GM18520 (cell line): ENCODE measurements around the gene RTRAF.

Experiments
- ATAC-seq: cut with Tn5 transposase; IDR thresholded peaks from one replicate; pipeline ENCODE4 v1.9.1; 2021; ENCODE audit not compliant: unreplicated experiment

RTRAF gene

DNA sequence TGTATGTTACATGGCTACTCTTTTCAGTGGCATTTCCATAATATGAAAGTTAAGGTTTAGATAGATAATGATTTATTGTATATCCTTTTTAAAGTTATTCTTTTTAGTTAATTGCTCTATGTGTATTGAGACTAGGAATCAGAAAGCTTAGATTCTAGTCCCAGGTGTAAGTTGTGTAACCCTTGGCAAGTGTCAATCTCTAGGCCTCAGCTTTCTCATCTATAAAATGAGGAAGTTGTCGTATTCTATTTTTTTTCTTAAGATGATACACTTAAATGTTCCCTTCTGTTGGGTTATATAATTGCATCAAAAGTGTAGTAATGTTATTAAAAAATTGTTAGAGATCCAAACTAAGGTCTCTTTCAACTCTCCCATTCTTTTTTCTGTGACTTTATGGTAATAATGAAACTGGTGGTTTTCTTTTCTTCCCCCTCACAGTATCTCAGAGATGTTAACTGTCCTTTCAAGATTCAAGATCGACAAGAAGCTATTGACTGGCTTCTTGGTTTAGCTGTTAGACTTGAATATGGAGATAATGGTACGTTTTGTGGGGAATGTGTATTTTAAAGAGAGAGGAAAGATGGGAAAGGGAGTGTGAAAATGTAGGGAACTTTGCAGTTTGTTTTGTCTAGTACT lies 4.1 kb downstream of the RTRAF start:
- ATAC-seq, result no peak

DNA sequence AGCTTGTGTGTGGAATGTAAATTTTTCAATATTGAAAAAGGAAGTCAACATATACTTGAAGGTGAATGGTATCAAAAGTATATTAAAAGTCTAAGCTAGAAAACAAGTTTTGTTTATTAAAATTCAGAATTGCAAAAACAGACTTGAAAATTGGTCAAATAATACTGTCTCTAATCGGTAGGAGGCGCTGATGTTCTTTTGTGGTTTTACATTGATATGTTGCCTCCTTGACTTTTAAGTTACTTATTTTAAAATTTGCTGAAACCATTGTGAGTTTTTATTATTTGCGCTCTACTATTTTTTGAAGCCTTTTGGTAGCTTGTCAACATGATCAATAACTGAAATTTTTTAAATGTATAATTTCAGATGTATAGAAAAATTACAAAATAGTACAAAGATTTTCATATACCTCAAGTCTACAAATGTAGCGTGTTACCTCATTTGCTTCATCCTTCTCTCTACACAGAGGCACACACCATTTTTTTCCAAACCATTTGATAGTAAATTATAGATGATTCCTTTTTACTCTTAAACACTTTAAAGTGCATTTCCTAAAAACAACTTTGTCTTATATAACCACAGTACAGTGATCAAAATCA lies 6.9 kb downstream of the RTRAF start:
- ATAC-seq, result no peak

DNA sequence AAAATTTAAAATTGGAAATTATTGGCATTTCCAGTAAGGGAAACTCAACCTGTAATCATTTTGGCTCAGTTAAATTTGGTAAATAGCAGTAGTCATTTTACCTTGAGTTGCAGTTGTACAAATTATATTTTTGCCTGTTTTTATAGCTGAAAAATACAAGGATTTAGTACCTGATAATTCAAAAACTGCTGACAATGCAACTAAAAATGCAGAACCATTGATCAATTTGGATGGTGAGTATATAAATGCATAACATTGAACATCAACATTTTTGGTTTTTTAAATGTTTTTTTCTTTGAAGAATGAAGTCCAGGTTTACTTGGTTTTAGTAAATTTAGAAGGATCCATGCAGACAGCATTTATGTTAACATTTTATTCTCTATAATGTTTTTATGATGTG lies 9.0 kb downstream of the RTRAF start:
- ATAC-seq, result no peak

DNA sequence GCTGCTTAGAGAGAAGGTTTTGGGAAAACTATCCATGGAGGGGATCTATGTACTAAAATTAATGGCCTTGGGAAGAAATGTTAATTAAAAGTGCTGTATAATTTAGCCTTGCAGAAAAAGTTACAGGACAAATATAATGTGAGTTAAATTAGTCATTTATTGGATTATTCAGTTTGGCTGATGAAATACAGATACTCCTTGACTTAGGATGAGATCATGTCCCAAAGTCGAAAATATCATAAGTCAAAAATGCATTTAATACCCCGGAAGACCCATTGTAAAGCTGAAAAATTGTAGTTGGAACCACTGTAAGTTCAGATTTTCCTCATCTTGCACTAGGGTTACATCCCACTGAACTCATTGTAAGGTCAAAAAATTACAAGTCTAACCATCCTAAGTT lies 9.7 kb downstream of the RTRAF start:
- ATAC-seq, result no peak

DNA sequence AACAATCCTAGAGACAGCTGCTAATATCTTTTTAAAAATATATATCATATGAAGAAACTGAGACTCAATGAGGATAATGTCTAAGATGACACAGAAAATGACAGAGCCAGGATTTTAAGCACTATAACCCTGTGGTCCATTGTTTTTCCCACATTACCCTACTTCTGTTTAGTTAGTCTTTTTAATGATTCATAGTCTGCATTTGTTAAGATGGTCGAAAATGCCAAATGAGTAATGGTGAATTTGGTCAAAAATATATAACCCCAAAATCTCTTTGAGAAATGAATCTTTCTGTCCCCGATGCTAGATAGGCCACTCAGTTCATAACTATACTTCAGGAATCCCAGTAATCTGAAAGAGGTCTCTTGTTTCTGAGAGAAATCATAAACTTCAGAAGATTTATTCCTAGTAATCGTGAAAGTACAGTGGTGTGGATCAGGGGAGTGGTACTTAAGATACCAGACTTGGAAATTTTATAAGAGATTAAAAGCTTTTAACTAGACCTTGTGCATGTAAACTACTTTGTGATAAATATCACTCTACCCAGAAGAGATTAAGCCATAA lies 10.8 kb downstream of the RTRAF start:
- no peak for ATAC-seq

DNA sequence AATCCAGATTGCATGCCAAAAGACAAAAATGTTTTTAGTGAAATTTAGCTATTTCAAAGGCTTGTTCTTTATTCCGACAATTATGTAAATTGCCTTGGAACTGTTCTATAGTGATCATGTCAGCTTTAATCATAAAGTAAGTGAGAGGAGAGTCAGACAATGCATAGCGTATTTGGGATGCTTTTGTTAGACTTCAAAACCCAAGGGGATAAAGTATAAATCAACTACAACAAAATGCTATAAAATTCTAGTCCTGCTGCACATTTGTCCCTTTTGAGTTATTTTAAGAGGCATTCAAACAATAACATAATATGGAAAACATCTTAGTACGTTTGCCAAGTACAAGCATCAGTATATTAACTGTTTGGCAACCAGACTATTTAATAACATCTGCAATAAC lies 11.3 kb downstream of the RTRAF start:
- ATAC-seq, result no peak

DNA sequence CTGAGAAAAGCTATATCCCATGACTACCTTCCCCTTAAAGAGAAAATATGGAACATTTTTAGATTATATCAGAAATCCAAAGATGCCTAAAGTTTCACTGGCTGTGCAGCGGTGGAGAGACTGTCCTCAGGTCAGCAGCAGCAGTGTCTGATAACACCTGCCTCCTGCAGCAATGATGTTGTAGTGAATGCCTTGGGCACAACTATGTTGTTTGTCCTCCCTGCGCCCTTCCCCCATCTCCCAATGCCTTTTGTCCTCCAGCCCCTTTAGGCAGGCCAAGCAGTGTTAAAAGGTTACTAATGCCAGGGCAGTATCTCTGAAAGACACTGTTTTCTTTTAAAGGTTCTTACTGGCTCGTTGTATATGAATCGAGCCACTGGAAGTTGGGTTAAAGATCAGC lies 13.2 kb downstream of the RTRAF start:
- ATAC-seq, result no peak

DNA sequence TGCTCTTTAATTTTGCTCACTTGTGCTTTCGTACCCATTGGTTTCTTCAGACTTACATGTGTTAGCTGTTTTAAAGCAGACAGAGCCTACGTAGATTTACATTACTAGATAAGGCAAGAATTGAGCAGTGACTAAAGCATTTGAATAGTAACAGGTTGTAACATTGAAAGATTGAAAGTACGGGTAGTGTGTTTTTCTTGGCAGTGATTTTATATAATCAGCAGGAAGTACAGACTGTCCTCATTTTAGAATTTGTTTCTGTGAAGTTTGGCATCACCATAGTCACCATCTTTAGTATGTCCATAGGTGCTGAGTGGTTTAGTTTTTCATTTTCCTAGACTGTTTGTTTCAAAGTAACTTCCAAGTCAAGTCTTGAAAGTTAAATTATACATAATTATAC lies 14.0 kb downstream of the RTRAF start:
- no peak for ATAC-seq

DNA sequence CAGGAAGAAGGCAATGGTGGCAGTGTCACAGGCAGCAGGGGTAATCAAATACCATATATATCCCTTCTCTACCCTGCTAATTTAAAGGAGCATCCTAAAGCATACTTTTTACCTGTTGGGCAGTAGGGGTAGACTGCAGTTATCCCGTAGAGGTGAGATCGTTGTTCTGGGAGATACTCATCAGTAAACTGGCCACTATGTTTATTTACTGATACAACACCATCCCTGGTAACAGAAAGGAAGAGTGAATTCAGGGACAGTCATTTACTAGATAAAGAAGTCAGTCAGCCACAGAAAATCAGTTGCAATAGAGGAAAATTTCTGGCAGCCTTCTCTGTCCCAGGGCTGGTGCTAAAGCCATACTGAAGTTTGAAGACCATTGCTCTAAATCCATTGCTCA lies 16.3 kb downstream of the RTRAF start:
- no peak for ATAC-seq

DNA sequence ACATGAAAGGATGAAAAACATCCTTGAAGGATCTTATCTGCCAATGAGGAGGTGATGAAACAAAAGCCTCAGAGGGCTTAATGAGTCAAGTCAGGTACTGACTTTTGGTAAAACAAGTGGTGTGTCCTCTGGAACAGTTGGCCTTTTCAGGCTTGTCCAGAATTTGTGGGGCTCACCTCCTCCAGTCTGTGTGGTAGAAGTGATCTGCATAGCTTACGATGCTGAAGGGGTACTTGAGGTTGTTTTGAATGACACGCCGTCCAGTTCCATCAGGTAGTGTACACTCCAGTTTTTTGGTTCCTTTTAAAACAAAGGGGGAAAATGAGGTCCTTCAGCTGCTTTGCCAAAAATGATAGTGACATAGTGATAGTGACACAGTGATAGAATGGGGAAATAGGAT lies 17.0 kb downstream of the RTRAF start:
- no peak for ATAC-seq

DNA sequence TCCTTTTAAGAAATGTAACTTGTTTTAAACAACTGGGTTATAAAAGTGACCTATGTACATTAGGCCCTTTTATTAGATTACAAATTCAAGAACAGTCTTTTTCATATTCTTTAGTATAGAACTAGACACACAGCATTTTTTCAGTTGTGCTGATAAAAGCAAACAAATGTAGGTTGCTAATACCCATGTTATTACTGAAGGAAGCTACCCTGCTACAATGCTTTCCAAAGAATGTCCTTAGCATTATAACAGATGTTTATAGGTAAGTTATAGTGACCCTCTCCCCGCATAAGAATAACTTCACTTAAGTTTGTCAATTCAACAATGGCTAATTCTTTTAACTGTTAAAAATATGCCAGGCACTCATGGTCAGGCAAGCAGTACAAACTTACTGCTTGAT lies 17.9 kb downstream of the RTRAF start:
- no peak for ATAC-seq

DNA sequence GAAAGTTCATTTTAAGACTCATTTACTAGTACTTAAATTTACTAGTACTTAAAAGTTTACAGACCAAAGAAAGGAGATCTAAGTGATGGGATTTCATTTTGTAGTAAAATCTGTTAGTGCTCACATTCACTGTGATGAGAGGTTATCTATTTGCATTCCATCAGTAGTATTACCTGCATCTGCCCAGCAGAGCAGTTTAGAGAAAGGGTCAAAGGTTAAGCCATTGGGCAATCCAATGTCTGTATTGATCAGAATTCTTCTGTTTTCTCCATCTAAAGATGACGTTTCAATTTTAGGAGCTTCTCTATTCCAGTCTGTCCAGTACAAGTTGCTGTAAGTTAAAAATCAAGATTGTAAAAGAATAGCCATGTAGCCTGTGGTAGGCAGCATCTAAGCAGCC lies 18.3 kb downstream of the RTRAF start:
- ATAC-seq, result no peak

DNA sequence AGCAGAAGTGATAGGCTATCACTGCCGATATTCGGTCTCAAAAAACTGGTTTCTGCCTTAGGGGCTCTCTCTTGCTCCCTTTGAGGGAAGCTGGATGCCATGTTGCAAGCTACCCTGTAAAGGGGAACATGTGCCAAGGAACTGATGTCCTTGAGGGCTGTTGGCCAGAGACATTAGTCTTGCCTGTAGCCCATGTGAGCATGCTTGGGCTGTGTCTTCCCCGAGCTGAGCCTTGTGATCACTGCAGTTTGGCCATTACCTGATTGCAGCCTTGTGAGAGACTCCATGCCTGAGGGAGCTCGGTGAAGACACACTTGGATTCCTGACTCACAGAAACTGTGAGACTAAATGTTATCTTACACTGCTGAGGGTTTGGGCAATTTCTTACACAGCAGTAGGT lies 18.8 kb downstream of the RTRAF start:
- ATAC-seq, result no peak

DNA sequence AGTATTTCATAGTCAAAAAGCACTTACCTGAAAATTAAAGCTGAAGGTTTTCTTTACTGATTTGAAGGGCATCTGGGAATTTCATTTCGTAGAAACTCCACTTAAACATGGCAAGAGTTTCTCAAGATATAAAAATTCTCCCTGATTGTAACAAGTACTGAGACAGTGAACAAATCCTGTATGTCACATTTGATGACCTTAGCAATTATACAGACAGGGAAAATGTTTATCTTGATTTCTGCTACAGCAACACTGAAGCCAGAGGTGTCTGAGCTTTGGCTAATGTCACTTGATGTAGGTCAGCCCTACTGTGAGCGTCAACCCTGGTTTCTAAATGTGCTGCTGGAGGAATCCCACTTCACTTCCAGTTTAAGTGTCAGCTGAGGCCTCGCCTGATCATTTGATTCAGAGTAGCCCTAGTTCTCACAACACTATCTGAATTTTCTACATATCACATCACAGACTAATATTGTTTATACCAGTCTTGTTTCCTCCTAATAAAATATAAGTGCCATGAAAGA lies 20.9 kb downstream of the RTRAF start:
- no peak for ATAC-seq

DNA sequence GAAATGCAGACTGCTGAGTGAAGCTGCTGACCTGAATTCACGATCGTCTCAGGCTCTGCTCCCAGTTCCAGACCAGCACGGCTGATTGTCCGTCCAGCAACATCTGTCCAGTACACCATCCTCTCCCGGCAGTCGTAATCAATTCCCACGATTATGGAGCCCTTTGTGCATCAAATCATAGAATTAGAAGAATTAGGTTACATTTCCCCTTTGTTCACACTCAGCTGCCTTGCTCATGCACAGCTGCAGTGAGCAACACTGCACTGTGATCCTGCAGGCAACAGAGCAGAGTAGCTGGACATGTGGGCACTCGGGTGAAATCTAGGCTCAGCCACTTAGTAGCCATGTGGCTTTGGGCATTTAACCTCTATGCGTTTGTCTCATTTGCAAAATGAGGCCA lies 22.2 kb downstream of the RTRAF start:
- ATAC-seq, result no peak

DNA sequence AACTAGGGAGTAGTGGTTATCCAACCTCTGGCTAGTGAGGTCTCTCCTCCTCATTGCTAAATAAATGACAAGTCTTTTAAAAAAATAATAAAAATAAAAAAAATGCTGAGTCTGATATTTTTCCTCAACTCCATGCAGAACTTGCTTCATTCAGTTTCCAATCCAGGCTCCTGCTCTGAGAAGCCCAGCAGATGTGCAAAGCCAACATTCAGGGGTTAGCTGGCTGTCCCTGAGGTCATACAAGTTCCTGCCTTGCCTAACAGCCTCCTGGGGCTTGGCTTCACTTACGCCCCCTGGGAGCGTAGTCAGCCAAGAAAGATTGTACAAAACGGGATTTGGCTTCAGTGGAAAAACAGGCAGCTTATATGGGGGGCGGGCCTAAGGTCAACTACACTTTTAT lies 23.3 kb downstream of the RTRAF start:
- ATAC-seq, result no peak

DNA sequence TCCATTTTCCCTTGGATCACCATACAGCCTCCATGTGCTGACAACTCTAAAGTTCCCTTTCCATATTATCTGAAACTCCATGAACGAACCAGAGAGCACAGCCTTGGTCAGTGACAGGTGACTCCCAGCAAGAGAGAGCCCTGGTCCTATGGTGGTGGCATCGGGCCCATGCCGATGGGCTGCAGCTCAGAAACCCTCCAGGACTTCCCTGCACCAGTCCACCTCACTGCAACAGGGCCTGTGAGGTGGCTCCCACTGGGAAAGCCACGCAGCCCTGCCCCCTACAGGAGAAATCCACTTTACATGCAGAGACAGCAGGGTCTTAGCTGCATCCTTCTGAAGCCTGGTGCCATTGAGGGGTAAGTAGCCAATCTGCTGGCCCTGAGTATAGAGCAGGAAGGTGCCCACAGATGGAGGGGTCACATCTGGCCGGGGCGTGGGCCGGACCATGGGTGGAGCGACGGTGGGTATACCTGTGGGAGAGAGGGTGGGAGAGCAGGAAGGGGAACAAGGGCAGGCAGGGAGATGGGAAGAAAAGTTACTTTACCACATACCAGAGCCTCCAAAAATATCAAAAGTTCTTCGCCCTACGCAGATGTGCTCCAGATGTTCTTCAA lies 24.7 kb downstream of the RTRAF start:
- no peak for ATAC-seq

DNA sequence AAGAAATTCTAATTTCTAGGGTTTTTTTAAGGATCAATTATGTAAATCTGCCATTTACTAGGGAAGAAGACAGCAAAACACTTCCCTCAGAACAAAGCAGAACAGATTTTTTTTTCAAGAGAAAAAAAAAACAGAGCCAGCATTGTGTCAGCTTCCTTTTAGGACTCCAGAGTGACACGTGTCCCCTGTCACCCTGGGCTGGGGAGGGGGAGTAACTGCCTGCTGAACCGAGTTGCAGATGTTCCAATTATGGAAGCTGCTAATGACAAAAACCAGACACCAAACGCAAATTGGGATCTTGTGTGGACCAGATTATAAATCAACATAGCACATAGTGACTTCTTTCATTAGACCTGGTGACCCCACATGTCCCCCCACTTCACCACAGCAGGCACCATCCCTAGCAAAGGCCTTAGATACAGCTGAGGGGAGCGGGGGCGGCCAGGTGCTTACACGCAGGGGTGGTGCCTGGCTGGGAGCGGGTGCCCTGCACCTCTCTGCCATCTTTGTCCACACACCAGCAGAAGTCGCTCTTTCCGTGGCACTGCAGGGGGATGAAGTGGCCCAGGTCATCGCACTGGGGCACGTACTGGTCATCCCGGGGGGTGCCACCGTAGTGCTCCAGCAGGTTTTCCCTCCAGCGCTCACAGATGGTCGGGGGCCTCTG lies 25.4 kb downstream of the RTRAF start:
- ATAC-seq, result no peak

DNA sequence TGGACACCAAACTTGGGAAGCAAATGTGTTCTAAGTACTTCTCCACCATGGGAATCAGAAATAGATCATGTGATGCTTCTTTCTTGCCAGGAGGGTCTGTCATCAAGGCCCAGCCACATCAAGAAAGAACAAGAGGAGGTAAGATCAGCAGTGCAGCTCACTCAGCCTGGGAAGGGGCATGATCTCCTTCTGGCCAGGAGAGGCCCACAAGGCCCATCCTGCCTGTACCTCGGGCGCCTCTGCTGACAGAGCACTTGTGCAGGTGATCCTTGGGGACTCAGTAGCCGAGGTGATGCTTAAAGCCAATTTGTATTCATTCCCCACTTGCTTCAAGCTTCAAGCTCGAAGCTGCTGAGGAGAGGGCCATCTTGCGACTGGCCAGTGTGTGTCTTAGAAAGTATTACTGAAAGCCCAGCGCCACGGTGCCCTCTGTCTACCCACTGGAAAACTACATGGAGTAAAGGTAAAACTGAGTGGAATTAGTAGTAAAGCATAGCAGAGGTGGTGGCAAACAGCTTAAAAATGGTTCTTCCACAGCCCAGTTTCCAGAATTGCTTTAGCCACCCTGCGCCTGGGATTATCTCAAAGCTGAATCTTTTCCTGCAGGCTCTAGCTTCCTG lies 26.2 kb downstream of the RTRAF start:
- no peak for ATAC-seq

DNA sequence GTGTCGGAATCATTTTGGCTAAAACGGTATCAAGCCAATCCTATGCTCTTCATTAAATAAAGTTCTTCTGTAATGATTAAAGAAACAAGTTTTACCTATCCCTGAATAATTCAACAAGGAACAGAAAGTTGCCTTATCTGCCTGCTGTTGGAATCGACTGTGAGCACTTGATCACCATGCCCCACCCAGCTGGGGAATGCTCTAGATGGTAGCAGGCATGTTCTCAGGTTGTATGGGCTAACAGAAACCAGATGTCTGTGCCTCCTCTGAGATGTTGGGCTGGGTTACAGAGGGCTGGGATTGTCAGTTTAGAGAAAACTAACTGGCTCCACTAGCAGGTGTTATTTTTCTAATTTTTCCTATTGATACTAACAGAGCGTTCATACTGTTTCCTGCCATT lies 28.9 kb downstream of the RTRAF start:
- ATAC-seq, result no peak

DNA sequence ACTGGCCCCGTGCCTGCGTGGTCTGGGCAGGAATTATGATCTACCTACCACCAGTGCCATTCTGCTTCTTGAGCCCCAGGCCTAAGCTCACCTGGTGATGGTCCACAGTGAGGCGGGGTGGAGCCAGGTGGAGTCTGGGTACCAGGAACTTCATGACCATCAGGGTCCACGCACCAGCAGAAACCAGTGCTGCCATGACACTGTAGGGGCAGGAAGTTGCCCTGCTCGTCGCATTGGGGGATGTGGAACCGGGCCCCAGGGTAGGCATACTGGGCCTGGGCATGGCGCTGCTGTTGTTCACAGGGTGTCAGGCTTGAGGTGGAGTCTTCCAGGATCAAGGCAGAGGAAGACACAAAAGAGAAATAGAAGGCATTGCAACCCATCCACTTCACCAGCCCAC lies 29.6 kb downstream of the RTRAF start:
- ATAC-seq, result no peak
